Measurements from ENCODE around the gene NDUFC2. TPM values are rescaled to one million over a fixed set of nuclear protein-coding genes. Genes with fewer than 3 reads are reported as not detected.
"Not testable (repeated sequence)": the region's sequence is repeated elsewhere in the genome, so short reads cannot be mapped to it uniquely, and the experiment has no call there.

Gene NDUFC2
- total RNA-seq, 1 donor from 2014 or later = 64.8 TPM

DNA sequence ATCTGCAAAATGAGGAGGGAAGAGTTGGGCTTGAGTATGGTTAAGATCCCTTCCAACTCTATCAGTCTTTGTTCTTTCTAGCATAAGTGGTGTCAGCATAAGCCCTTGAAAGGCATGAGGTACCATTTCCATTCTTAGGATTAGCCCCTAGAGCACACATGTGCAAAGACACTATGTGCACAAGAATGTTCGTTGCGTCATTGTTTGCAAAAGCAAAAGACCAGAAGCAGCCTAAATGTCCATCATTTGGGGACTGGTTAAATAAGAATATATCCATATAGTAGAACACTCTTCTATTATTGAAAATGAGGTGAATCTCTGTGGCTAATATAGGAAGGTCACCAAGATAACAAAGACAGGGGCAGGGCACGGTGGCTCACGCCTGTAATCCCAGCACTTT, 46.6 kb downstream of the NDUFC2 start:
- DNase-seq (ENCODE audit: low read depth) (no peak), FAIRE-seq (no peak)
- Histone ChIP-seq H3K27me3 (ENCODE audit: control insufficient read depth, insufficient read depth, low read length) (no peaks in the 10 kb centered on the region), H3K36me3 (ENCODE audit: control insufficient read depth, insufficient read depth, low read length) (no peaks in the 10 kb centered on the region), H3K4me3 (ENCODE audit: low read depth, low read length) (no peak overlapping the region)
- no peak for TF ChIP-seq CTCF (IDR thresholded peaks at IDR 0.05; ENCODE audit: insufficient read depth, low read length, severe bottlenecking)

DNA sequence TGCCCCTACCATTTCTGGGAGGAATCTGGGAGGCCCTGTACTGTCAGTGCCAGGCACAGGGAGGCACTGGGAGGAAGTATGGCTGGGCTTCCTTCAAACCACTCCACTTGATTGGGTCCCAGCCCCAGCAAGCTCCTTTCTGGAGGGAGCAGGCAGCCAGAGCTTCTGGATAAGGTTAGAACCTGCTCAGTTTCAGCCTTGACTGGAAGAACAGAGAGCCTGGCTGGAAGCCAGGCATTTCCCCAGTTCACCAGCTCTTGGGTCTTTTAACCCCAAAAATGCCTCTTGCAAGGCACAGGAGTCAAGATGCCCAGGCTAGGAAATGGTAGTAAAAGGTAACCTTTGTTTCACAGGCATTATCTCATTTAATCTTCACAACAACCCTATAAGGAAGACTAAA, 47.6 kb downstream of the NDUFC2 start:
- Histone ChIP-seq H3K4me3 (ENCODE audit: low read depth, low read length) (no peak overlapping the region), H3K36me3 (ENCODE audit: control insufficient read depth, insufficient read depth, low read length) (no peaks in the 10 kb centered on the region), H3K27me3 (ENCODE audit: control insufficient read depth, insufficient read depth, low read length) (no peaks in the 10 kb centered on the region)
- no peak for TF ChIP-seq CTCF (IDR thresholded peaks at IDR 0.05; ENCODE audit: insufficient read depth, low read length, severe bottlenecking)
- FAIRE-seq (no peak), DNase-seq (ENCODE audit: low read depth) (no peak)

- H3K36me3 ChIP-seq (ENCODE audit: control insufficient read depth, insufficient read depth, low read length) = no peaks in the 10 kb centered on the region
- no peak overlapping the region for H3K4me3 ChIP-seq (ENCODE audit: low read depth, low read length)
- no peak for TF ChIP-seq CTCF (IDR thresholded peaks at IDR 0.05; ENCODE audit: insufficient read depth, low read length, severe bottlenecking)
- no peaks in the 10 kb centered on the region for H3K27me3 ChIP-seq (ENCODE audit: control insufficient read depth, insufficient read depth, low read length)
- DNase-seq (ENCODE audit: low read depth) = no peak
- FAIRE-seq = no peak
Measured at GRCh38 chr11:78031629-78032028, 48.0 kb downstream of the NDUFC2 start.

GRCh38 chr11:78030429-78031325, 49.0 kb downstream of the NDUFC2 start:
- TF ChIP-seq CTCF (IDR thresholded peaks at IDR 0.05; ENCODE audit: insufficient read depth, low read length, severe bottlenecking) = no peak
- H3K4me3 ChIP-seq (ENCODE audit: low read depth, low read length) = no peak overlapping the region
- DNase-seq (ENCODE audit: low read depth) (no peak), FAIRE-seq (no peak)
- no peaks in the 10 kb centered on the region for H3K27me3 ChIP-seq (ENCODE audit: control insufficient read depth, insufficient read depth, low read length)
- H3K36me3 ChIP-seq (ENCODE audit: control insufficient read depth, insufficient read depth, low read length) = no peaks in the 10 kb centered on the region

DNA sequence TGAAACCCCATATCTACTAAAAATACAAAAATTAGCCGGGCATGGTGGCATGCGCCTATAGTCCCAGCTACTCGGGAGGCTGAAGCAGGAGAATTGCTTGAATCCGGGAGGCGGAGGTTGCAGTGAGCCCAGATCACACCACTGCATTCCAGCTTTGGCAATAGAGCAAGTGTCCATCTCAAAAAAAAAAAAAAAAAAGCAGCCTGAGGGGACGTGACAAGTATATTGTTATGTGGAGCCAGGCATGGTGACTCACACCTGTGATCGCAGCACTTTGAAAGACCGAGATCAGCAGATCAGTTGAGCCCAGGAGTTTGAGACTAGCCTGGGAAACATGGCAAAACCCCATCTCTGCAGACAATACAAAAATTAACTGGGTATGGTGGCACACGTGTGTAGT, 51.2 kb downstream of the NDUFC2 start:
- H3K4me3 ChIP-seq (ENCODE audit: low read depth, low read length); H3K36me3 ChIP-seq (ENCODE audit: control insufficient read depth, insufficient read depth, low read length); H3K27me3 ChIP-seq (ENCODE audit: control insufficient read depth, insufficient read depth, low read length); FAIRE-seq: not testable (repeated sequence)
- peak; percentile 42 for DNase-seq (ENCODE audit: low read depth)

- DNase-seq (ENCODE audit: low read depth) = no peak
- no peak for FAIRE-seq
- H3K27me3 ChIP-seq (ENCODE audit: control insufficient read depth, insufficient read depth, low read length) = no peaks in the 10 kb centered on the region
- no peaks in the 10 kb centered on the region for H3K36me3 ChIP-seq (ENCODE audit: control insufficient read depth, insufficient read depth, low read length)
- H3K4me3 ChIP-seq (ENCODE audit: low read depth, low read length) = no peak overlapping the region
- TF ChIP-seq CTCF (IDR thresholded peaks at IDR 0.05; ENCODE audit: insufficient read depth, low read length, severe bottlenecking) = no peak
Measured at GRCh38 chr11:78027759-78028158, 51.9 kb downstream of the NDUFC2 start.

Measured in bronchial epithelial cell (primary cell).